Neutrophil (primary cell): ENCODE data around the gene NPBWR2.

Experiments
- H3K27ac ChIP-seq: fragments of 200-600 bp; sonication (generic); 2 replicates; pipeline ENCODE4 v1.5.1; 2016; ENCODE audit warnings: mild to moderate bottlenecking, moderate library complexity
- H3K27me3 ChIP-seq: fragments of 200-600 bp; sonication (generic); 2 replicates; pipeline ENCODE4 v1.6.0; 2016; ENCODE audit warnings: mild to moderate bottlenecking
- H3K36me3 ChIP-seq: fragments of 200-600 bp; sonication (generic); 2 replicates; pipeline ENCODE4 v1.5.1; 2017
- H3K4me1 ChIP-seq, 2 experiments: fragments of 200-600 bp in 1 of 2; sonication (generic) in 1 of 2; 1 replicate in 1 of 2; 2 replicates in 1 of 2; pipeline versions ENCODE4 v1.5.1 to v1.6.1; 2013 to 2016; ENCODE audit warnings: low read depth in 1 of 2, low read length in 1 of 2, mild to moderate bottlenecking in 1 of 2, moderate library complexity in 1 of 2; ENCODE audit not compliant: control insufficient read depth in 1 of 2, insufficient read depth in 1 of 2
- H3K4me3 ChIP-seq, 2 experiments: fragments of 200-600 bp in 1 of 2; sonication (generic) in 1 of 2; 1 replicate in 1 of 2; 2 replicates in 1 of 2; pipeline ENCODE4 v1.5.1; 2013 to 2016; ENCODE audit warnings: low read depth in 1 of 2, low read length in 1 of 2, mild to moderate bottlenecking in 1 of 2, moderate library complexity in 1 of 2
- H3K9me3 ChIP-seq: fragments of 200-600 bp; sonication (generic); 2 replicates; pipeline ENCODE4 v1.5.1; 2016
- CTCF ChIP-seq: fragments of 200-600 bp; sonication (generic); IDR thresholded peaks from 2 replicates; pipeline ENCODE4 v1.5.1; 2016; ENCODE audit warnings: antibody characterized with exemption

Gene NPBWR2

GRCh38 chr20:64149809-64150560, 42.6 kb upstream of the NPBWR2 start:
- H3K27me3 ChIP-seq = peaks cover 3% of the 10 kb centered on the region

GRCh38 chr20:64149141-64149540, 41.8 kb upstream of the NPBWR2 start:
- H3K27ac ChIP-seq = no peak overlapping the region
- H3K36me3 ChIP-seq = no peaks in the 10 kb centered on the region
- peaks cover 3% of the 10 kb centered on the region for H3K27me3 ChIP-seq
- no peak for TF ChIP-seq CTCF
- H3K4me3 ChIP-seq = no peak overlapping the region
- no peaks in the 10 kb centered on the region for H3K9me3 ChIP-seq
- no peaks in the 10 kb centered on the region for H3K4me1 ChIP-seq

More at GRCh38 chr20:64149809-64150560, 42.6 kb upstream of the NPBWR2 start:
- no peaks in the 10 kb centered on the region for H3K36me3 ChIP-seq
- no peaks in the 10 kb centered on the region for H3K9me3 ChIP-seq
- H3K27ac ChIP-seq = no peak overlapping the region
- TF ChIP-seq CTCF = no peak
- H3K4me1 ChIP-seq = no peaks in the 10 kb centered on the region
- no peak overlapping the region for H3K4me3 ChIP-seq

GRCh38 chr20:64148581-64148980, 41.2 kb upstream of the NPBWR2 start:
- TF ChIP-seq CTCF = no peak
- Histone ChIP-seq H3K36me3 (no peaks in the 10 kb centered on the region), H3K4me1 (no peaks in the 10 kb centered on the region), H3K9me3 (no peaks in the 10 kb centered on the region), H3K4me3 (no peak overlapping the region), H3K27ac (no peak overlapping the region), H3K27me3 (peaks cover 3% of the 10 kb centered on the region)

- Histone ChIP-seq H3K27me3 (peaks cover 13% of the 10 kb centered on the region), H3K9me3 (no peaks in the 10 kb centered on the region), H3K4me3 (no peak overlapping the region), H3K4me1 (no peaks in the 10 kb centered on the region), H3K36me3 (no peaks in the 10 kb centered on the region), H3K27ac (no peak overlapping the region)
- no peak for TF ChIP-seq CTCF
Measured at GRCh38 chr20:64146936-64147477, 39.6 kb upstream of the NPBWR2 start.

GRCh38 chr20:64146301-64146935, 39.1 kb upstream of the NPBWR2 start:
- H3K27me3 ChIP-seq = peaks cover 14% of the 10 kb centered on the region

More at GRCh38 chr20:64146301-64146935, 39.1 kb upstream of the NPBWR2 start:
- no peak for TF ChIP-seq CTCF
- no peaks in the 10 kb centered on the region for H3K4me1 ChIP-seq
- no peak overlapping the region for H3K27ac ChIP-seq
- H3K4me3 ChIP-seq = no peak overlapping the region
- H3K9me3 ChIP-seq = no peaks in the 10 kb centered on the region
- H3K36me3 ChIP-seq = no peaks in the 10 kb centered on the region
